ENCODE measurements around the gene CPSF4L. TPM values are rescaled to one million over a fixed set of nuclear protein-coding genes. Genes with fewer than 3 reads are reported as not detected.

CPSF4L gene
- total RNA-seq, 1 experiment from 2014 or later = not detected

DNA sequence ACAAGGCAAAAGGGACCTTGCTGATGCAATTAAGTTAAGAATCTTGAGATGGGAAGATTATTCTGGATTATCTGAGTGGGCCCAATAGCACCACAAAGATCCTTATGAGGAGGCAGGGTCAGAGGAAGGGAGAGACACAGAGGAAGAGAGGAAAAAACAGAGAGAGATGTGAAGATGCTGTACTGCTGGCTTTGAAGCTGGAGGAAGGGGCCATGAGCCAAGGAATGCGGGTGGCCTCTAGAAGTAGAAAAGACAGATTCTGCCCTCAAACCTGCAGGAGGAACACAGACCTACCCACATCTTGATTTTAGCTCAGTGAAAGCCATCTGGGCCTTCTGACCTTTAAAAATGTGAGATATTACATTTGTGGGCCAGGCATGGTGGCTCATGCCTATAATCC, 8.1 kb upstream of the CPSF4L start:
- POLR2A ChIA-PET = no interaction called here
- H3K4me3 ChIP-seq (ENCODE audit: low read depth in 2 of 2, low read length in 2 of 2) = no peak overlapping the region
- intact Hi-C loops (cut with micrococcal nuclease; ENCODE audit: unreplicated experiment) (no loop called here), in situ Hi-C loops (cut with HindIII; ENCODE audit: low pct_unique_long_range_greater_than_20kb, low sequenced_read_pairs) (no loop called here)
- CTCF ChIA-PET = no interaction called here
- TF ChIP-seq, protein P1, sequence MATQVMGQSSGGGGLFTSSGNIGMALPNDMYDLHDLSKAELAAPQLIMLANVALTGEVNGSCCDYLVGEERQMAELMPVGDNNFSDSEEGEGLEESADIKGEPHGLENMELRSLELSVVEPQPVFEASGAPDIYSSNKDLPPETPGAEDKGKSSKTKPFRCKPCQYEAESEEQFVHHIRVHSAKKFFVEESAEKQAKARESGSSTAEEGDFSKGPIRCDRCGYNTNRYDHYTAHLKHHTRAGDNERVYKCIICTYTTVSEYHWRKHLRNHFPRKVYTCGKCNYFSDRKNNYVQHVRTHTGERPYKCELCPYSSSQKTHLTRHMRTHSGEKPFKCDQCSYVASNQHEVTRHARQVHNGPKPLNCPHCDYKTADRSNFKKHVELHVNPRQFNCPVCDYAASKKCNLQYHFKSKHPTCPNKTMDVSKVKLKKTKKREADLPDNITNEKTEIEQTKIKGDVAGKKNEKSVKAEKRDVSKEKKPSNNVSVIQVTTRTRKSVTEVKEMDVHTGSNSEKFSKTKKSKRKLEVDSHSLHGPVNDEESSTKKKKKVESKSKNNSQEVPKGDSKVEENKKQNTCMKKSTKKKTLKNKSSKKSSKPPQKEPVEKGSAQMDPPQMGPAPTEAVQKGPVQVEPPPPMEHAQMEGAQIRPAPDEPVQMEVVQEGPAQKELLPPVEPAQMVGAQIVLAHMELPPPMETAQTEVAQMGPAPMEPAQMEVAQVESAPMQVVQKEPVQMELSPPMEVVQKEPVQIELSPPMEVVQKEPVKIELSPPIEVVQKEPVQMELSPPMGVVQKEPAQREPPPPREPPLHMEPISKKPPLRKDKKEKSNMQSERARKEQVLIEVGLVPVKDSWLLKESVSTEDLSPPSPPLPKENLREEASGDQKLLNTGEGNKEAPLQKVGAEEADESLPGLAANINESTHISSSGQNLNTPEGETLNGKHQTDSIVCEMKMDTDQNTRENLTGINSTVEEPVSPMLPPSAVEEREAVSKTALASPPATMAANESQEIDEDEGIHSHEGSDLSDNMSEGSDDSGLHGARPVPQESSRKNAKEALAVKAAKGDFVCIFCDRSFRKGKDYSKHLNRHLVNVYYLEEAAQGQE (IDR thresholded peaks at IDR 0.05; ENCODE audit: insufficient read depth in 1 of 2, low read depth in 2 of 2, low read length in 1 of 2) = no peak
- TF ChIP-seq SIN3A (IDR thresholded peaks at IDR 0.05; ENCODE audit: borderline replicate concordance, insufficient read depth, low read depth, low read length) = no peak
- TF ChIP-seq, protein P2, sequence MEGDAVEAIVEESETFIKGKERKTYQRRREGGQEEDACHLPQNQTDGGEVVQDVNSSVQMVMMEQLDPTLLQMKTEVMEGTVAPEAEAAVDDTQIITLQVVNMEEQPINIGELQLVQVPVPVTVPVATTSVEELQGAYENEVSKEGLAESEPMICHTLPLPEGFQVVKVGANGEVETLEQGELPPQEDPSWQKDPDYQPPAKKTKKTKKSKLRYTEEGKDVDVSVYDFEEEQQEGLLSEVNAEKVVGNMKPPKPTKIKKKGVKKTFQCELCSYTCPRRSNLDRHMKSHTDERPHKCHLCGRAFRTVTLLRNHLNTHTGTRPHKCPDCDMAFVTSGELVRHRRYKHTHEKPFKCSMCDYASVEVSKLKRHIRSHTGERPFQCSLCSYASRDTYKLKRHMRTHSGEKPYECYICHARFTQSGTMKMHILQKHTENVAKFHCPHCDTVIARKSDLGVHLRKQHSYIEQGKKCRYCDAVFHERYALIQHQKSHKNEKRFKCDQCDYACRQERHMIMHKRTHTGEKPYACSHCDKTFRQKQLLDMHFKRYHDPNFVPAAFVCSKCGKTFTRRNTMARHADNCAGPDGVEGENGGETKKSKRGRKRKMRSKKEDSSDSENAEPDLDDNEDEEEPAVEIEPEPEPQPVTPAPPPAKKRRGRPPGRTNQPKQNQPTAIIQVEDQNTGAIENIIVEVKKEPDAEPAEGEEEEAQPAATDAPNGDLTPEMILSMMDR (IDR thresholded peaks at IDR 0.05) = no peak
- TF ChIP-seq POLR2AphosphoS5 (IDR thresholded peaks at IDR 0.05; ENCODE audit: low read depth, low read length) = no peak
- TF ChIP-seq TCF7L2 (IDR thresholded peaks at IDR 0.05; ENCODE audit: low read depth, low read length) = no peak
- H3K27ac ChIP-seq (ENCODE audit: low read length) = no peak overlapping the region
- H3K27me3 ChIP-seq (ENCODE audit: control insufficient read depth, insufficient read depth, low read length) = no peaks in the 10 kb centered on the region
- no peaks in the 10 kb centered on the region for H3K36me3 ChIP-seq (ENCODE audit: control insufficient read depth, insufficient read depth, low read length)
- no peaks in the 10 kb centered on the region for H3K9me3 ChIP-seq (ENCODE audit: control insufficient read depth, insufficient read depth, low read depth, low read length)
- ATAC-seq (no peak), DNase-seq (ENCODE audit: low read depth, low spot score) (no peak)
- H3K4me1 ChIP-seq (ENCODE audit: control insufficient read depth, insufficient read depth, low read length) = peaks cover 15% of the 10 kb centered on the region; the same call in 1 of the 2 replicates
- no TSS peak for BruUV-seq (replicated peaks)

DNA sequence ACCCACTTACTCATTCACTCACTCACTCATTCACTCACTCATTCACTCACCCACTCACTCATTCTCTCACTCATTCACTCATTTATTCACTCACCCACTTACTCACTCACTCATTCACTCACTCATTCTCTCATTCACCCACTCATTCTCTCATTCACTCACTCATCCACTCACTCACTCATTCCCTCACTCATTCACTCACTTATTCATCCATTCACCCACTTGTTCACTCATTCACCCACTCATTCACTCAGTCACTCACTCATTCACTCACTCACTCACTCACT, 7.6 kb upstream of the CPSF4L start:
- intact Hi-C loops (cut with micrococcal nuclease; ENCODE audit: unreplicated experiment) = no loop called here
- no TSS peak for BruUV-seq (replicated peaks)

More for the DNA sequence above, 7.6 kb upstream of the CPSF4L start:
- CTCF ChIA-PET = no interaction called here
- Histone ChIP-seq H3K9me3 (ENCODE audit: control insufficient read depth, insufficient read depth, low read depth, low read length) (no peaks in the 10 kb centered on the region), H3K27me3 (ENCODE audit: control insufficient read depth, insufficient read depth, low read length) (no peaks in the 10 kb centered on the region), H3K36me3 (ENCODE audit: control insufficient read depth, insufficient read depth, low read length) (no peaks in the 10 kb centered on the region), H3K4me1 (ENCODE audit: control insufficient read depth, insufficient read depth, low read length) (peaks cover 15% of the 10 kb centered on the region; the same call in 1 of the 2 replicates), H3K27ac (ENCODE audit: low read length) (no peak overlapping the region), H3K4me3 (ENCODE audit: low read depth in 2 of 2, low read length in 2 of 2) (no peak overlapping the region)
- TF ChIP-seq SIN3A (IDR thresholded peaks at IDR 0.05; ENCODE audit: borderline replicate concordance, insufficient read depth, low read depth, low read length) = no peak
- TF ChIP-seq TCF7L2 (IDR thresholded peaks at IDR 0.05; ENCODE audit: low read depth, low read length) = no peak
- no peak for TF ChIP-seq POLR2AphosphoS5 (IDR thresholded peaks at IDR 0.05; ENCODE audit: low read depth, low read length)
- TF ChIP-seq, protein P2 (IDR thresholded peaks at IDR 0.05) = no peak
- TF ChIP-seq, protein P1 (IDR thresholded peaks at IDR 0.05; ENCODE audit: insufficient read depth in 1 of 2, low read depth in 2 of 2, low read length in 1 of 2) = no peak
- POLR2A ChIA-PET = no interaction called here
- DNase-seq (ENCODE audit: low read depth, low spot score) = no peak
- in situ Hi-C loops (cut with HindIII; ENCODE audit: low pct_unique_long_range_greater_than_20kb, low sequenced_read_pairs) = no loop called here
- ATAC-seq = no peak

All from Panc1 (cell line).